Neutrophil (primary cell): ENCODE results near the gene VWF.

ENCODE experiments used
- H3K27ac ChIP-seq: fragments of 200-600 bp; sonication (generic); 2 replicates; pipeline ENCODE4 v1.5.1; 2016; ENCODE audit warnings: mild to moderate bottlenecking, moderate library complexity
- H3K27me3 ChIP-seq: fragments of 200-600 bp; sonication (generic); 2 replicates; pipeline ENCODE4 v1.6.0; 2016; ENCODE audit warnings: mild to moderate bottlenecking
- H3K36me3 ChIP-seq: fragments of 200-600 bp; sonication (generic); 2 replicates; pipeline ENCODE4 v1.5.1; 2017
- H3K4me1 ChIP-seq, 2 experiments: fragments of 200-600 bp in 1 of 2; sonication (generic) in 1 of 2; 1 replicate in 1 of 2; 2 replicates in 1 of 2; pipeline versions ENCODE4 v1.5.1 to v1.6.1; 2013 to 2016; ENCODE audit warnings: low read depth in 1 of 2, low read length in 1 of 2, mild to moderate bottlenecking in 1 of 2, moderate library complexity in 1 of 2; ENCODE audit not compliant: control insufficient read depth in 1 of 2, insufficient read depth in 1 of 2
- H3K4me3 ChIP-seq, 2 experiments: fragments of 200-600 bp in 1 of 2; sonication (generic) in 1 of 2; 1 replicate in 1 of 2; 2 replicates in 1 of 2; pipeline ENCODE4 v1.5.1; 2013 to 2016; ENCODE audit warnings: low read depth in 1 of 2, low read length in 1 of 2, mild to moderate bottlenecking in 1 of 2, moderate library complexity in 1 of 2
- H3K9me3 ChIP-seq: fragments of 200-600 bp; sonication (generic); 2 replicates; pipeline ENCODE4 v1.5.1; 2016
- CTCF ChIP-seq: fragments of 200-600 bp; sonication (generic); IDR thresholded peaks from 2 replicates; pipeline ENCODE4 v1.5.1; 2016; ENCODE audit warnings: antibody characterized with exemption

The VWF gene

GRCh38 chr12:5967645-5968415, 156.6 kb downstream of the VWF start:
- Histone ChIP-seq H3K27ac (no peak overlapping the region), H3K4me1 (no peaks in the 10 kb centered on the region), H3K4me3 (no peak overlapping the region), H3K9me3 (no peaks in the 10 kb centered on the region), H3K27me3 (peaks cover 7% of the 10 kb centered on the region), H3K36me3 (no peaks in the 10 kb centered on the region)
- no peak for TF ChIP-seq CTCF

- Histone ChIP-seq H3K9me3 (no peaks in the 10 kb centered on the region), H3K27me3 (peaks cover 7% of the 10 kb centered on the region), H3K27ac (no peak overlapping the region), H3K4me1 (no peaks in the 10 kb centered on the region), H3K4me3 (no peak overlapping the region), H3K36me3 (no peaks in the 10 kb centered on the region)
- TF ChIP-seq CTCF: no peak
These were observed 157.9 kb downstream of the VWF start for GRCh38 chr12:5966486-5967095.

GRCh38 chr12:5965950-5966383, 158.5 kb downstream of the VWF start:
- TF ChIP-seq CTCF: no peak

GRCh38 chr12:5964913-5965900, 159.3 kb downstream of the VWF start:
- no peaks in the 10 kb centered on the region for H3K36me3 ChIP-seq
- no peaks in the 10 kb centered on the region for H3K4me1 ChIP-seq
- H3K27me3 ChIP-seq: peaks cover 7% of the 10 kb centered on the region
- H3K4me3 ChIP-seq: no peak overlapping the region
- no peak for TF ChIP-seq CTCF
- no peaks in the 10 kb centered on the region for H3K9me3 ChIP-seq
- H3K27ac ChIP-seq: no peak overlapping the region

More at GRCh38 chr12:5965950-5966383, 158.5 kb downstream of the VWF start:
- no peak overlapping the region for H3K4me3 ChIP-seq
- H3K36me3 ChIP-seq: no peaks in the 10 kb centered on the region
- no peaks in the 10 kb centered on the region for H3K4me1 ChIP-seq
- peaks cover 7% of the 10 kb centered on the region for H3K27me3 ChIP-seq
- no peaks in the 10 kb centered on the region for H3K9me3 ChIP-seq
- H3K27ac ChIP-seq: no peak overlapping the region

- Histone ChIP-seq H3K27ac (no peak overlapping the region), H3K36me3 (no peaks in the 10 kb centered on the region), H3K4me3 (no peak overlapping the region), H3K4me1 (no peaks in the 10 kb centered on the region), H3K27me3 (peaks cover 7% of the 10 kb centered on the region), H3K9me3 (no peaks in the 10 kb centered on the region)
- no peak for TF ChIP-seq CTCF
These were observed 161.0 kb downstream of the VWF start for GRCh38 chr12:5963515-5963914.
